Heart left ventricle (tissue), 13 donors: Measurements from ENCODE around the gene TMEM242.

ENCODE experiments used
- CTCF ChIP-seq, 12 donors: fragments of 200-600 bp; sonication (generic) in 4 of 12; IDR thresholded peaks; one replicate each; pipeline versions ENCODE4 v1.5.0 to v1.8.0; 2018 to 2022; ENCODE audit warnings: antibody characterized with exemption in 12 of 12, mild to moderate bottlenecking in 5 of 12
- POLR2A ChIP-seq, 2 donors: fragments of 450-650 bp; IDR thresholded peaks; one replicate each; pipeline ENCODE4 v1.6.1; 2017; ENCODE audit warnings: antibody characterized with exemption in 2 of 2, mild to moderate bottlenecking in 2 of 2, moderate library complexity in 2 of 2
- donor health status: ischemic (EF 13 %, LVEDD 7.1; RV severe dilation, severe dysfunction).
- donor health status: DM: no; HTN: yes; CAD: no.
- donor health status: DM: no; HTN: no; CAD: no.
- donor health status: ischemic (EF 25% LVEDD 6.9; RV normal size, moderate dysfunction).
- donor health status: ischemic (EF 25% LVEDD 5.7; RV mildly dilated, moderate dysfunction).
- donor health status: ischemic (EF 35%, LVEDD 5.7; RV mildly dilated, moderate dysfunction).
- donor health status: nonischemic (EF 11% LVEDD 7.7; RV severe dilation, severe dysfunction).
- donor health status: DM: yes; HTN: yes; CAD: no.
- donor health status: PGD.
- donor health status: ischemic (EF 29% LVEDD 5.4; RV normal size, mild dysfunction).
- donor health status: nonischemic (EF 23%, LVEDD 6.1; RV moderate dilation, normal function).

GRCh38 chr6:157276134-157276532 is 47.2 kb downstream of the TMEM242 start:
- TF ChIP-seq CTCF (IDR thresholded peaks at IDR 0.05) (no peak), POLR2A (IDR thresholded peaks at IDR 0.05) (no peak)
